Activated naive CD4-positive, alpha-beta T cell (primary cell): ENCODE data around the gene SBK2.

Source experiments
- DNase-seq, 4 experiments: peaks; one replicate each; lab custom pipeline; 2025; lab: John Stamatoyannopoulos, UW

Gene SBK2

DNA sequence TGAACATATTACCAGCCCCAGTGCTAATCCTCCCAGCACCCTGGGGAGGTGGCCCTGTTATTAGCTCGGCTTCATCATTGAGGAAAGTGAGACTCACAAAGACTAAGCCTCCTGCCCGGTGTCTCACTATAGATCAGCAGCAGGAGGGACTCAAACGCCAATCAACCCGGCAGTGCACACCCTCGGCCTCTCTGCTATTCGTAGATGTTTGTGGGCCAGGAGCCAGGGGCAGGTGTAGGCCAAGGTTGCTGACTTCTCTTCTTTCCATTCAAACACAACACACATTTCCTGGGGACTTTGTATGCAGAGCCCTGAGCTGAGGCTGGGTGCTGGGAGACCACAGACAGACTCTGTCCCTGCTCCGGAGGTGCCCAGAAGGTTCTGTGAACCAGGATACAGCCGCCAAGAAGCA lies 17.8 kb upstream of the SBK2 start:
- DNase-seq: no peak

DNA sequence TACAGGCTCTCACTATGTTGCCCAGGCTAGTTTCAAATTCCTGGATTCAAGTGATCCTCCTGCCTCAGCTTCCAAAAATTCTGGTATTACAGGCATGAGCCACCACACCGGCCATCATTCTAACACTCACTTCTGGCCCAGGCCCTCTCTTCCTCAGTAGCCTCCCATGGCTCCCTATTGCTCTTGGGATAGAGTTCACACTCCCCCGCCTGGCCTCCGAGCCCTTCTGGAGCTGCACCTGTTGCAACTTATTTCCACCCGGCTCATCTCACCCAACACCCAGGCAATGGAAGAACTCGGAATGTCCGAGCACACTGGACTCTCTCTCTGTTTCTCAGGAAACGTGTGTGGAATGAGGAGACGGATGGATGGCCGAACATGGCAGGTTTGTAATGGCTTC lies 17.4 kb upstream of the SBK2 start:
- DNase-seq: no peak

DNA sequence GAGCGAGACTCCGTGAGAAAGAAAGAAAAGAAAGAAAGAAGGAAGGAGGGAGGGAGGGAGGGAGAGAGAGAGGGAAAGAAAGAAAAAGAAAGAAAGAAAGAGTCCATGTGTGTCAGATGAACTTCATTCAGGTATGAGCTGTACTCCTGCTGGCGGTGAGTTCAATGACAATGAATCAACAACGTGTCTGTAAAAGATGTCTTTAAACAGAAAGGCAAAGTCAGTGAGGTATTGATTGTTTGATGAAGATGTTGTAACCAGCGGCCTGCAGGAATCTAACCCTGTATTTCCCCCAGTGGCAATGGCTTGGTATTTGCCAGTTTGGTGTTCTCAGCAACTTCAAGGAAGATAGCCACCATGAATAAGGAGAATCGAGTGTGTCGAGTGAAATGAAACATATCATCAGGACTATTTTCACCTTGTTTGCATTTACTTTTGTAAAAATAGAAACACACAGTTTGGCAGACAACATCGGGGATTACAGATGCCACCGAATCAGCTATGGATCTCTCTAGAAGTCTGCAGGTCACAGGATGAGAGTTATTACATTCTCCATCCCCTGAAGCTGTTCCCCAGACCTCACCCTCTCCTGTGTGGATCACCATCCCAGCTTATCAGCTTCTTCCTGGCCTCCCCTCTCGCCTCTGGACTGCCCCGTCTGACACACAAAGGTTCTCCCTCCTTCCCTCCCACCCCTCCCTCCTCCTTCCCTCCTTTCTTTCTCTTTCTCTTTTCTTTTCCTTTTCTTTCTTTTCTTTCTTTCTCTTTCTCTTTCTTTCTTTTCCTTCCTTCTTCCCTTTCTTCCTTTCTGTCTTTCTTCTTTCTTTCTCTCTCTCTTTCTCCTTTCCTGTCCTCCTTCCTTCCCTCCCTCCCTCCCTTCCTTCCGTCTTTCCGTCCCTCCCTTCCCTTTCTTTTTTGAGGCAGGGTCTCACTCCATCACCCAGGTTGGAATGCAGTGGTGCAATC lies 16.6 kb upstream of the SBK2 start:
- no peak for DNase-seq

DNA sequence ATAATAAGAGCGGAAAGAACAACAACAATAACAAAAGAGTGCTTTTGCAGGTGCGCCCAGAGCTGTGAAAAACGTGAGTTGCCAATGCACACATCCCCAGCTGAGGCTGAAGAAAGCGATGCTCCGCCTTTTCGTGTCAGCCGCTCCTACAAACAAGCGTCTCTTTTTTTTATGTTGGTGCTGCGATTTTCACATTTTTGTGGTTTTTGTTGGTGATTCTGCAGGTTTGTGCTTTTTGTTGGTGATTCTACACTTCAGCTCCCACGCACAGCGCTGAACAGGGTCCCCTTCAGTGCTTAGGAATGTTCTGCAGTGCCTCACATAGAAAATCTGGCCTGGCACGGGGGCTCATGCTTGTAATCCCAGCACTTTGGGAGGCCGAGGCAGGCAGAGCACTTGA lies 15.7 kb upstream of the SBK2 start:
- DNase-seq: no peak

DNA sequence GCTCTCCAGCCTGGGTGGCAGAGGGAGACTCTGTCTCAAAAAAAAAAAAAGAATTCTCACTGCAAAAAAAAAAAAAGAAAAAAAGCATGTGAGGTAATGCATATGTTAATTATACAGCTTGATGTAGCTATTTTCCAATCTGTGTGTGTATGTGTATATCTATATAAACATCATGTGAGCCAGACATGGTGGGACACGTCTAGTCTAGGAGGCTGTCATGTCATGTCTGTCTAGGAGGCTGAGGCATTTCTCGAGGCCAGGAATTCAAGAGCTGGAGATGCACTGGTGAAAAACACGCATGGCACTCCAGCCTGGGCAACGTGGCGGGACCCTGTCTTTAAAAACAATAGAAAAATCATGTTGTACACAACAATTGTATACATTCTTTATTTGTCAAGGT lies 15.3 kb upstream of the SBK2 start:
- no peak for DNase-seq

DNA sequence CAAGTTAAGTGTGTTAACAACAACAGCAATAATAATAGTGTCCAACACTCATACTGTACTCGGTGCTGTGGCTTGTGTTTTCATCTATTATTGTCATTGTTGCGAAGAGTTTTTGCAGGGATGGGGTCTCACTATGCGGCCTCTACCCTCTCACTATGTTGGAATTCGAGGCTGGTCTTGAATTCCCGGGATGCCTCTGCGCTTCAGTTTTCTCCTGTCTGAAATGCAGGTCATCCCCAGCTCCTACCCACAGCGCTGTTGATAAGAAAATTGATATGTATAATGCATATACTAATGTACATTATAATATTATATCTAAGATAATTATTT lies 13.4 kb upstream of the SBK2 start:
- no peak for DNase-seq

DNA sequence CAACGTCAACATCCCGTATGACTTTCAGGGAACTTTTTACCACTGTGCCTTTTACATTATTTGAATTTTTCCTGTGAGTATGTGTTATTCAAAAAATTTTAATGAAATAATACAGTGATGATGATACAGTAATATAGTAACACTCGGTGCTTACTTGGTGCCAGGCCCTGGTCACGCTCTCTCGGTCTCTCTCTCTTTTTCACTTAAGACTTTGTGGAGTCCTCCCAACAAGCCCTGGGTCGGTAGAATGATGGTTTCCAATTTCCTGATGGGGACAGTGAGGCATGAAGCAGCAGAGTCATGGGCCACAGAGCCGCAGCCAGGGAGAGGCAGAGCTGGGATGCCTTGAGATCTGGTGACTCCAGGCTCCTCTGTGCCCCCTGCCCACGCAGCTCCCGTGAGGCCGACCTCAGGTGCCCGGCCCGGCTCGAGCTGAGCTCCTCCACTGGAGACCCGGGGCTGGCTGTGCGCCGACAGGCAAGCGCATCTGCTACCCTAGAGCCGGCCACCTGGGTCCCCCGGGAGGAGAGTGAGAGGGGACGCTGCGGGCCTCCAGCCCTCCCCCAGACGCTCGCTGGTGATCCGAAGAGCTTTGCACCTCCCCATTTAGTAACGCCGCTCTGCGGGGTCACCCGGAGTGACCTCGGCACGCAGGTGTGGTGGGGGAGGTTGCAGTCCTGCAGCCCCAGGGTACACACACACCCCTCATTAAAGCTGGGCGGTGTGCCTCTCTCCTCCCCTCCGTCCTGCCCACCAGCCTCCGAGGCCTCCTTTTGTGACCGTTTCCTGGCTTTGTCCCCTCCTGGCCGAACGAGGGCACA lies 12.8 kb upstream of the SBK2 start:
- DNase-seq: no peak

DNA sequence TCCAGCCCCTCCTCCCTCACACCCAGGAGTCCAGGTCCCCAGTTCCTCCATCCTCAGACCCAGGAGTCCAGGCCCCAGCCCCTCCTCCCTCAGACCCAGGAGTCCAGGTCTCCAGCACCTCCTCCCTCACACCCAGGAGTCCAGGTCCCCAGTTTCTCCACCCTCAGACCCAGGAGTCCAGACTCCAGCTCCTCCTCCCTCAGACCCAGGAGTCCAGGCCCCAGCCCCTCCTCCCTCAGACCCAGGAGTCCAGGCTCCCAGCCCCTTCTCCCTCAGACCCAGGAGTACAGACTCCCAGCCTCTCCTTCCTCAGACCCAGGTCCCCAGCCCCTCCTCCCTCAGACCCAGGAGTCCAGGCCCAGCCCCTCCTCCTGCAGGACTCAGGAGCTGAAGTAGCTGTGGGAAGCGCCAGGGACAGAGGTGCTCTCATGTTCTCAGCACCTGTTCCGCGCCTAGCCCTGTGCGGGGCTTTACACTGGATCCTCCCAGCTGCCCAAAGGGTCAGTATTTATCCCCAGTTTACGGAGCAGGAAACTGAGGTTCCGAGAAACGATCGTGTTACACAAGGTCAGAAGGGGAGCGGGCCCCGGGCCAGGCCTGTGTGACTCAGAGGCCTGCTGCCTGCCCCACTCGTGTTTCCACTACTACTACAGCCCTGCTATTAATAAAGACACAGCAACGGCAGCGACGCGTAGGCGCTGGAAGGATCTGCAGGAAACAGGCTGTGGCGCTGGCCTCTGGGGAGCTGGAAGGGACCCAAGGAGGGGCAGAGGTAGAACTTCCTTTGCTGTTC lies 10.1 kb upstream of the SBK2 start:
- no peak for DNase-seq

DNA sequence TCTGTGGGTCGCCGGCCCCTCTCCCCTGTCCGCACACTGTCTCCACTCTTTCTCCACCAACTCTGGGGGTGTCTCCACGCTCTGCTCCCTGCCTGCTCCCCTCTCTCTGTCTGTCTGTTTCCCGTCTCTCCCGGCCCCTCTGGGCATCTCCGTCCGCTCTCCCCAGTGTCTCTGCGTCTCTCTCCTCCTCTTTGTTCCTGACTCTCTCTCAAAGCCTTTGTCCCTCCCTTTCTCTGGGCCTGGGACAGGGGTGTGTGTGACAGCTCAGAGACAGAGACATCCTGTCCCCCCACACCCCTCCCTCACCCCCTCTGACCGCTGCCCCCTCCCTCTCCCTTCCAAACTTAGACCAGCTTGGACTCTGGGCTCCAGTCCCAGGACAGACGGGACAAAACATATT lies 9.1 kb upstream of the SBK2 start:
- DNase-seq: no peak

DNA sequence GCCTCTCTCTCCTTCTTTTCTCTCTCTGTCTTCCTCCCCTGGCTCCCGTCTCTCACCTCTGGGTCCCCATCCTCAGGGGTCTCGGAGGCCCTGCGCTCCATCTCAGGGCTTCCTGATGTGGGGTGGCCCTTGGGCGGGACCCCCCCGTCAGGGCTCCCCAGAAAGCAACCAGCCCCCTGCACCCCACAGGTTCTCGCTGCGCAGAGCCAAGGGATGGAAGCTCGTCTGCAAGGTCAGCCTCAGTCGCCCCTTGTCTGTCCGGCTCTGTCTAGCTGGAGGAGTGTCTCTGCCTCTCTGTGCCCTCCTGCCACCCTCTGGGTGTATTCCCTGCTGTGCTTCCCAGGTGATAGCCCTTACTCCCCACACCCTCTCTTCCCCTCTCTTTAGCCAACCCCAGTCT lies 8.5 kb upstream of the SBK2 start, which contains the start of gene SBK3:
TSS of gene SBK3 (minus strand) at position 101 of the 400 bp plus-strand sequence. CDS start at position 101, 0 bp downstream.
- DNase-seq: no peak

DNA sequence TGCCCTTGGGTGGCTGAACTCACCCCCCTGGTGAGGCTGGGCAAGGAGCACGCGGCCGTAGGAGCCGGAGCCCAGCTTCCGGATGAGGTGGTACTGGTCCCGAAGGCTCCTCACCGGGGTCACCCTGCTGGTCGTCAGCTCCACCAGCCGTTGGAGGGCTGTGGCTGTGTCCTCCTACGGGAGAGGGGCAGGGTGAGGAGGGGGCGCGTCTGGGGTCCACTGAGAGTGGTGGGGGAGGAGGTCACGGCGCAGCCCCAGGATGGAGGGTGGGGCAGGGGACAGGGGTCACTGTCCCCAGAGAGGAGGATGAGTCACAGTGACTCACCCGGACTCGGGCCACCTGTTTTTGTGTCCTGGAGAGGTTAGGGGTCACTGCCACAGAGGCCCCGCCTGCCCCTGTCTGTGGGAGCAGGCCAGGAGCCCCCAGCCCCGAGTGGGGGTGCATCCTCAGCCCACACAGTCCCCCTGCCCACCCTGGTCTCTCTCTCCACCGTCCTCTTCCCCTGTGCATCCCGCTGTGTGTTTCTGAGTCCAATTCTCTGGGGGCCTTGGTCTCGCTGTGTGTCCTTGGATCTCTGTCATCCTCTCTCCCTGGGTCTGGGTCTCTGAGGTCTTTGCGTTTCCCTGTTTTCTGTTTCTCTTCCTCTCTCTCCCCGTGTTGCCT lies 8.0 kb upstream of the SBK2 start:
- DNase-seq: no peak

DNA sequence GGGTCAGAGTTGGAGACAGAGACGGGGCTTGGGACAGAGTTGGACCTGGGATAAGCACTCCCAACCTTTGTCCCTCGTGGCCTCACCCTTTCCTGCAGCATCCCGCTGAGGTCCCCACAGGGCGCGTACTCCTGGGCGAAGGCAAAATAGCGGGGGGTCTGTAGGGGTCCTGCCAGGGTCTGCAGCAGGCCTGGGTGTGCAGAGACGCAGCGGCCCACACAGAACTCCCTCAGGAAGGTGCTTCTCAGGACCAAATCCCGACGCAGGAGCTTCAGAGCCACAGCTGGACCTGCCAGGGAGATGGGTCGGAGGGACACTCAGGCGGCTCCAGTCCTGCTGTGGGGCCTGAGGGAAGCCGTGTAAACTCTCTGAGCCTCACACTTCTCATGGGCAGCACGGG lies 7.1 kb upstream of the SBK2 start:
- no peak for DNase-seq

DNA sequence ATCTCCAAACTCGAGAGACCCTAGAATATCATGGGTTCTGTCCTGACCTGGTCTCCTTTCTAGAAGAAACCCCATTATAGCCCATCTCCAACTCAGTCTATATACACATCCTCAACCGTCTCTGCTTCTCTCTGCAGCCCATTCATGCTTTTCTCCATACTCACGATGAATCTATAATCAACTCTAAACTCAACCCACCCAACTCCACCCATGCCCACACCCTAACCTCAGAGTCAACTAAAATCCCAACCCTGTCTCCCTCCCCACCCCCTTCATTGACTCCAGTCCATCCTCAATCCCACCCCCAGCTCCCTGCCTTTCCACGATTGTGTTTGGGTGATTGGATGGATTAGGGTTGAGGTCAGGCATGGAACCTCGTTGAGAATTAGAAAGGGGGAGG lies 6.6 kb upstream of the SBK2 start:
- no peak for DNase-seq

DNA sequence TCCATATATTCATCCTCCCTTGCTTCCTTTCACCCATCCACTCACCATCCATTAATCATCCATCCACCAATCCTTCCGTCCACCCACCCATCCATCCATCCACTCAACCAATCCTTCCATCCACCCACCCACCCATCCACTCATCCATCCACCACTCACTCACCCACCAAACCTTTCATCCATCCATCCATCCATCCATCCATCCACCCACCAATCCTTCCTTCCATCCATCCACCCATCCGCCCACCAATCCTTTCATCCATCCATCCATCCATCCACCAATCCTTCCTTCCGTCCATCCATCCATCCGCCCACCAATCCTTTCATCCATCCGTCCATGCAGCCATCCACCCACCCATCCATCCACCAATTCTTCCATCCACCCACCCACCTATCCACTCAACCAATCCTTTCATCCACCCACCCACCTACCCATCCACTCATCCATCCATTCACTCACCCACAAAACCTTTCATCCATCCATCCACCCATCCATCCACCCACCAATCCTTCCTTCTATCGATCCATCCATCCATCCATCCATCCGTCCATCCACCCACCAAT lies 5.4 kb upstream of the SBK2 start:
- no peak for DNase-seq

DNA sequence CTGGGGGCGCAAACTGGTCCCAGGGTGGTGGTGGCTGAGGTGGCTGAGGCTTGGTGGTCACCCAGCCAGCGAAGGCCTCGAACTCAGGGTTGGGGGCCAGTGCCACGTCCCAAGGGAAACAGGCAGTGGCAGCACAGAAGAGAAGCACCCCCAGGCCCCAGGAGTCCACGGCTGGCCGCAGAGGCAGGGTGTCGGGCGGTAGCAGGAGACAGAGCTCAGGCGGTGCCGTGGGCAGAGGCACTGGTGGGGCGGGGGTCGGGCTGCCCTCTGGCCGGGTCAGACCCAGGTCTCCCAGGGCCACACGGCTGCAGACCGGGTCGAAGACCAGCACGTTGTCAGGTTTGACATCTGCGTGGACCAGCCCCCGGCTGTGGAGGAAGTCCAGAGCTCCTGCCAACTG lies 4.2 kb upstream of the SBK2 start:
- no peak for DNase-seq

DNA sequence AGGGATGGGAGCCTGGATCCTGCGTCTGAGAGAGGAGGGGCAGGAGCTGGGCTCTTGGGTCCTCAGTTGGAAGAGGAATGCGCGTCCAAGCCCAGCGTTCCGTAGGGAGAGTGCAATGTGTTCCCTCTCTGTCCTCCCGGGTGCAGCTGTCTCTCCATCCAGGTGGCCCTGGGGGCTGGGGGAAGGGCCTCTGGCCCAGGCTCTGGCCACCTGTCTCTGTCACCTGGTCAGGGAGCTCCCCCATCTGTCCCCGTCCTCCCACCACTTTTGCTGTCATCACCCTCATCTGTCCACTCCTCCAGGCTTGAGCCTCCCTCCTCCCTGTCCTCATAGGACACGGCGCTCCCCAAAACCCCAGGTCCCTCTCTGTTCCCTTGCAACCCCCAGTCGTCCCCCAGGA lies 3.7 kb upstream of the SBK2 start:
- DNase-seq: no peak

DNA sequence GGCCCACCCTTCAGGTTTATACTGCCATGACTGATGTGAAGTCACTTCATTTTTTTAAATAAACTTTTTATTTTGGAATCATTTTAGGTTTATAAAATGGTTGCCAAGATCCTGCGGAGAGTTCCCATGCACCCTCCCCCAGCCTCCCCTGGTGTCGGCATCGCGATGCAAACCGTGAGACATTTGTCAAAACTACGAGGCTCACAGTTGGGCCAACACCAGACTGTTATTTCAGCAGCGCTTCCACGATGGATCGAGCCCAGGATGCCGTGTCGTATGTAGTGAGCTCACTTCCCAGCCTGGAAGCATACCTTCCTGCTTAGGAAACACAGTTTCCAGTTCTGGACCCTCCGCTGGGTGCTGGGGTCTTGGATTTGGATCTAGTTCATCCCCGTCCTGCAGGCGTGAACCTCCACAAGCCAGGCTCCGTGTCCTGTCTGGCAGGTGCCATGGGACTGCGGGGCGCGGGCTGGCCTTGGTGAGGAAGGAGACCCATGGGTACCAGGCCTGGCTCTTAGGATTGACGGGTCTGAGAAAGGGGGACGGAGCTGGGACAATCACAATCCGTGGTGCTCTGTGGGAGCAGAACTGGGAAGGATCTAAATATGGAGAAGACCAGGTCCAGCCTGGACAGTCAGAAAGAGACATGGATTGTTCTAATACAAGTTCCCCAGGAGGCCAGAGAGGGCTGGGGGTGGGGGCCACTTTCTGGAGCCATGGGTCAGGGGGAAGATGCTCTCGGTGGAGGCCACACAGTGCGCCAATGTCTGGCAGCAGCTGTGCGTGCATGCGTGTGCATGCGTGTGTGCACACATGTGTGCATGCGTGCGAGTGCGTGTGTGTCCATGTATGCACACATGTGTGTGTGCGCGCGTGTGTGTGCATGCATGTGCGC lies 2.4 kb upstream of the SBK2 start:
- DNase-seq: no peak

DNA sequence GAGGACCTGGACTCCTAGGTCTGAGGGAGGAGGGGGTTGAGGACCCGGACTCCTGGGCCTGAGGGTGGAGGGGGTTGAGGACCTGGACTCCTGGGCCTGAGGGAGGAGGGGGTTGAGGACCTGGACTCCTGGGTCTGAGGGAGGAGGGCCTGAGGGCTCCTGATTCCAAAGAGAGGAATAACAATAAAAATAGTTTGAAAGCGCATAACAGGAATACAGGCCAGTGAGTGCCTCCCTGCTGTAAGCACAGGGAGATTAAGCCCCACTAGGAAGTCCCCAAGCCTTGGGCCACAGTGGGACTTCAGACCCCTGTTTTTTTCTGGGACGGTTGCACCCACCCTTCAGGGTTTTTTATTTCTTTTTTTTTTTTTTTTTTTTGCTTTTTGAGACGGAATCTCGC lies 1.2 kb upstream of the SBK2 start:
- DNase-seq: no peak

DNA sequence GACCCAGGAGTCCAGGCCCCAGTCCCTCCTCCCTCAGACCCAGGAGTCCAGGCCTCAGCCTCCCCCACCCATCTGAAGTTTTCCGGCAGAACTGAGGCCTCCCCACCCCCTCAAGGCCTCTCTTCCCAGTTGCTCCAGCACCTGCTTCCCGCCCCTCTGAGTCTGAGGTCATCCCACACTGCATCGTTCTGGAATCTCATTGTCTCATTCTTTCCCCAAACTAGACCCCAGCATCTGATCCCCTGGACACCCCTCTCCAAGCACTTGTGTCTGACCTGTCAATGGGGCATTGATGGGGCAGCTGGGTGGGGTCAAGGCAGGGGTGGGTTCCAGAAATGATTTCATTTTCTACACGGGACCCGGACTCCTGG lies 793 bp upstream of the SBK2 start:
- DNase-seq: no peak

DNA sequence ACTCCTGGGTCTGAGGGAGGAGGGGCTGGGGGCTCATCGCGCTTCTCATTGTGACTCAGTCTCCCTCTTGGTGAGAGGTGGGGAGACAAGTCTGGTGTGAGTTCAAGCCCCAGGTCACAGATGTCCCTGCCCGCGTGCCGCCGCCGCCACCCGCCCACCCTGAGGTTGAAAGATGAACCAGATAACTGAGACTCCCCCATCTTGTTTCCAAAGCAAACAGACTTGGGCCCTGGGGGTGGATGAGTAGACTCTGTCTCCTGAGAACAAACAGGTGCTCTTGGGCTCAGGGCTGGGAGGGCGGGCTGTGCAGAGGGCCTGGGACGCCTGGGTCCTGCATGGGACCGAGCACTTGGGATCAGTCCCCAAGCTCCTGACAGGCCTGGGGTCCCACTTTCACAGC lies 567 bp downstream of the SBK2 start:
- DNase-seq: no peak

DNA sequence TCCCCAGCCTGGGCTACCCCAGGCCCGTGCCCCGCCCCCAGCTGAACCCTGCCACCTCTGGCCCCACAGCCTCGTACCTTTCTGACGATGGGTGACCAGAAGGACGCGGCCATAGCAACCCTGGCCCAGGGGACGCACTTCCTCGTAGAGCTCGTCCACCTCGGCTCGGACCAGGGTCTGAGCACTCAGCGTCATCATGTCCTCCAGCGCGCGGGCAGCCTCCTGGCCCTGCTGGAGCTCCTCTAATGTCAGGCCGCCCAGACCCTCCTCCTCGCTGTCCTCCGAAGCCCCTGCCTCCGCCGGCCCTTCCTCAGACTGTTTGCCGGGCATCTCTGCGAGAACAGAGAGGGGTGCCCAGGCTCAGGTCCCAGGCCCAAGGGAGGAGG lies 975 bp downstream of the SBK2 start:
- no peak for DNase-seq
